Calu3 (cell line): ENCODE measurements around the gene TRIO. TPM values are rescaled to one million over a fixed set of nuclear protein-coding genes. Genes with fewer than 3 reads are reported as not detected.
A peak's percentile ranks its signal among the peaks of the same experiment; 100 is the strongest.
"Not testable (repeated sequence)": the region's sequence is repeated elsewhere in the genome, so short reads cannot be mapped to it uniquely, and the experiment has no call there.

Experiments
- BruUV-seq: library from RNA; stranded (reverse); fragments of 400-500 nt; replicated peaks from 2 replicates; lab custom pipeline; 2021; lab: Mats Ljungman, UMichigan
- CTCF ChIA-PET: fragments of 300-600 bp; sonication (Branson Sonifier 250); formaldehyde crosslinking; loops from one replicate; lab custom pipeline; 2022; ENCODE audit warnings: antibody characterized with exemption; lab: Charles Lee
- DNase-seq: peaks from one replicate; pipeline ENCODE4 v3.0.0; 2022
- H3K27ac Mint-ChIP-seq: one replicate; pipeline ENCODE4 v1.8.0; 2022; ENCODE audit warnings: mixed read lengths; ENCODE audit not compliant: unreplicated experiment
- H3K27me3 Mint-ChIP-seq: one replicate; pipeline ENCODE4 v1.8.0; 2022; ENCODE audit warnings: mixed read lengths; ENCODE audit not compliant: unreplicated experiment
- H3K36me3 Mint-ChIP-seq: one replicate; pipeline ENCODE4 v1.8.0; 2022; ENCODE audit warnings: mild to moderate bottlenecking, moderate library complexity, mixed read lengths; ENCODE audit not compliant: insufficient read depth, unreplicated experiment
- H3K4me1 Mint-ChIP-seq: one replicate; pipeline ENCODE4 v1.8.0; 2022; ENCODE audit warnings: mild to moderate bottlenecking, low read depth, mixed read lengths; ENCODE audit not compliant: unreplicated experiment
- H3K4me3 Mint-ChIP-seq: one replicate; pipeline ENCODE4 v1.8.0; 2022; ENCODE audit warnings: mild to moderate bottlenecking, low read depth, moderate library complexity, mixed read lengths; ENCODE audit not compliant: unreplicated experiment
- H3K9me3 Mint-ChIP-seq: one replicate; pipeline ENCODE4 v1.8.0; 2022; ENCODE audit warnings: low read depth, mixed read lengths; ENCODE audit not compliant: unreplicated experiment
- CTCF ChIP-seq: fragments of 200-600 bp; IDR thresholded peaks from one replicate; pipeline ENCODE4 v1.8.0; 2022; ENCODE audit warnings: antibody characterized with exemption; ENCODE audit not compliant: unreplicated experiment
- intact Hi-C: fragments of 100-400 bp; cut with micrococcal nuclease; formaldehyde crosslinking; loops from one replicate; pipeline ENCODE4 v1.10.0; 2022; ENCODE audit not compliant: unreplicated experiment
- total RNA-seq: library from RNA; stranded (reverse); gene quantifications from 2 replicates; pipeline ENCODE4 v1.2.3, GENCODE V29; 2022

The TRIO gene
- total RNA-seq, 1 experiment from 2014 or later = 183 TPM

- no peak overlapping the region for H3K27ac Mint-ChIP-seq
- no TSS peak for BruUV-seq
- no peak for DNase-seq
- no peaks in the 10 kb centered on the region for H3K9me3 Mint-ChIP-seq
- intact Hi-C loops = no loop called here
- CTCF ChIA-PET = interaction anchor here (0.6 kb wide), 1 partner anchor 140 kb away, joined by 3 read pairs; no protein-coding TSS in a partner anchor
- no peaks in the 10 kb centered on the region for H3K27me3 Mint-ChIP-seq
- no peak overlapping the region for H3K4me3 Mint-ChIP-seq
- peaks cover 16% of the 10 kb centered on the region for H3K36me3 Mint-ChIP-seq
- no peak for TF ChIP-seq CTCF
- H3K4me1 Mint-ChIP-seq = peaks cover 46% of the 10 kb centered on the region
Observed at GRCh38 chr5:14202462-14202861, 59.3 kb downstream of the TRIO start.

GRCh38 chr5:14204011-14204670 is 61.0 kb downstream of the TRIO start:
- Mint-ChIP-seq H3K27ac (peak overlapping the region; percentile 86), H3K36me3 (peaks cover 17% of the 10 kb centered on the region), H3K4me1 (peaks cover 61% of the 10 kb centered on the region), H3K4me3 (peak overlapping the region; percentile 43), H3K9me3 (no peaks in the 10 kb centered on the region), H3K27me3 (no peaks in the 10 kb centered on the region)
- DNase-seq = no peak
- CTCF ChIA-PET = interaction anchor here (0.6 kb wide), 1 partner anchor 18 kb away, joined by 3 read pairs; no protein-coding TSS in a partner anchor
- no TSS peak for BruUV-seq
- intact Hi-C loops = loop anchor here (2.0 kb wide), 1 partner anchor 13 kb away; no protein-coding TSS in a partner anchor
- TF ChIP-seq CTCF = no peak

- peaks cover 68% of the 10 kb centered on the region for H3K4me1 Mint-ChIP-seq
- H3K27ac Mint-ChIP-seq = peak overlapping the region; percentile 86
- no peaks in the 10 kb centered on the region for H3K27me3 Mint-ChIP-seq
- CTCF ChIA-PET = interaction anchor here (0.6 to 0.8 kb wide), 2 partner anchors 17 to 48 kb away, joined by 3 to 6 read pairs; no protein-coding TSS in a partner anchor
- TF ChIP-seq CTCF = no peak
- peak overlapping the region; percentile 43 for H3K4me3 Mint-ChIP-seq
- intact Hi-C loops = loop anchor here (2.0 kb wide), 1 partner anchor 14 kb away; no protein-coding TSS in a partner anchor
- BruUV-seq = no TSS peak
- peaks cover 17% of the 10 kb centered on the region for H3K36me3 Mint-ChIP-seq
- no peaks in the 10 kb centered on the region for H3K9me3 Mint-ChIP-seq
- DNase-seq = peak; percentile 64
Observed at GRCh38 chr5:14204785-14205321, 61.7 kb downstream of the TRIO start.

- H3K36me3 Mint-ChIP-seq = peaks cover 20% of the 10 kb centered on the region
- no TSS peak for BruUV-seq
- no peaks in the 10 kb centered on the region for H3K27me3 Mint-ChIP-seq
- intact Hi-C loops = no loop called here
- no peak for DNase-seq
- CTCF ChIA-PET = no interaction called here
- no peak for TF ChIP-seq CTCF
- no peak overlapping the region for H3K27ac Mint-ChIP-seq
- peaks cover 81% of the 10 kb centered on the region for H3K4me1 Mint-ChIP-seq
- no peak overlapping the region for H3K4me3 Mint-ChIP-seq
- no peaks in the 10 kb centered on the region for H3K9me3 Mint-ChIP-seq
Observed at GRCh38 chr5:14206028-14206725, 63.0 kb downstream of the TRIO start.

GRCh38 chr5:14207428-14207827 is 64.3 kb downstream of the TRIO start:
- peaks cover 84% of the 10 kb centered on the region for H3K4me1 Mint-ChIP-seq
- CTCF ChIA-PET, BruUV-seq, intact Hi-C loops, DNase-seq, H3K27me3 Mint-ChIP-seq, H3K4me3 Mint-ChIP-seq, H3K9me3 Mint-ChIP-seq, H3K27ac Mint-ChIP-seq: not testable (repeated sequence)
- peaks cover 12% of the 10 kb centered on the region for H3K36me3 Mint-ChIP-seq
